AG04450 (cell line): Measurements from ENCODE around the gene ONECUT2. TPM values are rescaled to one million over a fixed set of nuclear protein-coding genes. Genes with fewer than 3 reads are reported as not detected.

ENCODE experiments used
- CTCF ChIA-PET: fragments of 300-600, 350-600 bp; formaldehyde crosslinking; extraction: SDS; loops from one replicate; lab custom pipeline; 2022; ENCODE audit warnings: antibody characterized with exemption, inconsistent platforms; lab: Charles Lee
- POLR2A ChIA-PET: fragments of 350-600 bp; formaldehyde crosslinking; extraction: SDS; loops from one replicate; lab custom pipeline; 2021; ENCODE audit warnings: antibody characterized with exemption, inconsistent platforms; lab: Yijun Ruan, JAX
- DNase-seq: peaks from one replicate; pipeline ENCODE4 v3.0.0-alpha.2; 2011; ENCODE audit warnings: low read depth, low spot score
- H3K27ac ChIP-seq: one replicate; pipeline ENCODE4 v1.5.1; 2012; ENCODE audit warnings: low read depth, low read length, control low read depth
- H3K27me3 ChIP-seq: one replicate; pipeline ENCODE4 v1.6.0; 2012; ENCODE audit warnings: low read length; ENCODE audit not compliant: control insufficient read depth, insufficient read depth
- H3K4me3 ChIP-seq: 2 replicates; pipeline ENCODE4 v1.5.1; 2011; ENCODE audit warnings: mild to moderate bottlenecking, low read depth, low read length, control low read depth
- H3K9me3 ChIP-seq: 2 replicates; pipeline ENCODE4 v1.5.1; 2012; ENCODE audit warnings: low read length; ENCODE audit not compliant: control insufficient read depth, insufficient read depth
- CTCF ChIP-seq: IDR thresholded peaks from 2 replicates; pipeline ENCODE4 v1.5.1; 2011; ENCODE audit warnings: low read depth, low read length, control low read depth, inconsistent platforms
- polyA plus RNA-seq: library from polyadenylated mRNA; depleted of rRNA; stranded (reverse); fragments of >200 nt; gene quantifications from 2 replicates; pipeline ENCODE4 v1.2.3, GENCODE V29; 2011

The ONECUT2 gene
- polyA plus RNA-seq, 1 experiment = 0.01 TPM

DNA sequence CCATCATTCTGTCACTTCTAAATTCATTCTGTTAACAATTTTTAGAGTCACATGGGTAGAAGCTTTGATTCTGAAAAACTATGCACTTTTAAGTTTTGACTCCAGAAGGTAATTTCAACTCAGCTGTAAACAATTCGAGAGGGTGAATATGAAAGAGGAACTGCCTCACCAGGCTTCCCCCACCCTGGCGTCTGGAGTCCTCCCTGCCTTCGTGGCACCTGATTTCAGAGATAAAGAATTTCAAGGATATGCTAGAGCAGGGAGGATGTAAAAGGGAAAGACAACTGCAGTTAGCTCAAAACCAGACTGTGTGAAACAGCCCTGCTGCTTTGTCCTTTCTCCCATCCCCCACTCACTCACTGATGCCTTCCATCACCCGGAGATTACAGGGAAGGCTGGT lies 40.7 kb downstream of the ONECUT2 start:
- peaks cover 2% of the 10 kb centered on the region for H3K27me3 ChIP-seq
- no peak for DNase-seq
- H3K4me3 ChIP-seq = no peak overlapping the region
- CTCF ChIA-PET = no interaction called here
- TF ChIP-seq CTCF = no peak
- H3K27ac ChIP-seq = no peak overlapping the region
- H3K9me3 ChIP-seq = no peaks in the 10 kb centered on the region
- POLR2A ChIA-PET = no interaction called here

DNA sequence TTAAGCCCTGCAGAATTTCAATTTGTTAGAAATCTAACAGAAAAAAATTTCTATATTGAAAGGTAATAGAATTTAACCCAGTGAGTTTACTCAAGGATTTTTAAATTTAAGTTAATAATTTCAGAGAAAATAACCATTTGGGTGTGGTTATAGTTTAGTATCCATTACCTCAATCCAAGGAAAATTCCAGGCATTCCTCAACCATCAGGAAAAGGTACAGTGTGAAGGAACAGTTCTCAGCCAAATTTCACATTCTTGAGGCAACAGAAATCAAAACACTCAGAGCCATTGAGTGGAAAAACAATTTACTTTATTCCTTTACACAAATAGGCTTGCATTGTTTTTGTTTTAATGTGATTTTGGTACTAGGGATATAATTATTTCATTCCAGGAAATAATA lies 45.6 kb downstream of the ONECUT2 start:
- no peaks in the 10 kb centered on the region for H3K9me3 ChIP-seq
- POLR2A ChIA-PET = no interaction called here
- CTCF ChIA-PET = interaction anchor here (1.5 kb wide), 1 partner anchor 81 kb away, joined by 3 read pairs; no protein-coding TSS in a partner anchor
- H3K27me3 ChIP-seq = peaks cover 5% of the 10 kb centered on the region
- no peak overlapping the region for H3K27ac ChIP-seq
- DNase-seq = no peak
- TF ChIP-seq CTCF = no peak
- H3K4me3 ChIP-seq = no peak overlapping the region

DNA sequence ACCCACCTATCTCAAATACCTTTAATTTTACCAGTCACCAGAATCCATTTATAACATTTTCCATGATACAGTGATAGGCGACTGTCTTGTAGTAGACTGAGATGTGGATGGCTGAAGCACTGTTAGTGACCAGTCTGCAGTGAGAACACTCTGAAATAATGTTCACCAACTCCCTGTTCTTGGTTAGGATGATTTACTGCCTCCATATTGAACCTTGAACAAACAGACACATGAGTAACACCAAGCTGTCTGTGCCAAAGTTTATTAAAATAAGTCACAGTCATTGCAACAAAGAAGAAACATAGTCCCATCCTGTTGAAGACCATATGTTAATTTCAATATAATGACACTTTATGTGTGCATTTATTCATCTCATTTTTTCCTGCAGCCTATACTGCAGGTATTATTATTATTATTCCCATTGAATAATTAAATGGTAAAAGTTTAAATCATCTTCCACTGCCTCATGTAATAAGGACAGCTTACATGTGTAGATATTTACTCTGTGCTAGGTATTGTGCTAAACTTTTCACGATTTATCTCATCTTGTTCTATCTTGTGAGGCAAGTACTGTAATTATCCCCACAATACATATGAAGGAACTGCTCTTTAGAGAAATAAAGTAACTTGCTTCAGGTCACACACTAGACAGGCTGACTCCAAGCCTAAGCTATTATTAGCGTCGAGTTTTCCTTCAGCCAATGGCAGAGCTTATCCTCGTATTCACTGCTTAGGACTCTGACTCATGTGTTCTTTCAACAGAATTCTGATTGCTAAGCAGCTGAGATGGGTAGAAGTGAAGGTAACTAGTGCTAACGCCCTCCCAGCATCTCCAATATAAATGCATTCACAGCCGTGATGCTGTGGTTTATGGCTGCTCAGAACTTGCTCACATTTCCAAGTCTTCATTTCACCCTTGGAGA lies 62.5 kb downstream of the ONECUT2 start:
- peaks cover 3% of the 10 kb centered on the region for H3K27me3 ChIP-seq
- no peaks in the 10 kb centered on the region for H3K9me3 ChIP-seq
- no peak for DNase-seq
- CTCF ChIA-PET = interaction anchor here (0.5 kb wide), 1 partner anchor 14 kb away, joined by 3 read pairs; no protein-coding TSS in a partner anchor
- no peak overlapping the region for H3K4me3 ChIP-seq
- POLR2A ChIA-PET = no interaction called here
- H3K27ac ChIP-seq = no peak overlapping the region
- TF ChIP-seq CTCF = no peak

DNA sequence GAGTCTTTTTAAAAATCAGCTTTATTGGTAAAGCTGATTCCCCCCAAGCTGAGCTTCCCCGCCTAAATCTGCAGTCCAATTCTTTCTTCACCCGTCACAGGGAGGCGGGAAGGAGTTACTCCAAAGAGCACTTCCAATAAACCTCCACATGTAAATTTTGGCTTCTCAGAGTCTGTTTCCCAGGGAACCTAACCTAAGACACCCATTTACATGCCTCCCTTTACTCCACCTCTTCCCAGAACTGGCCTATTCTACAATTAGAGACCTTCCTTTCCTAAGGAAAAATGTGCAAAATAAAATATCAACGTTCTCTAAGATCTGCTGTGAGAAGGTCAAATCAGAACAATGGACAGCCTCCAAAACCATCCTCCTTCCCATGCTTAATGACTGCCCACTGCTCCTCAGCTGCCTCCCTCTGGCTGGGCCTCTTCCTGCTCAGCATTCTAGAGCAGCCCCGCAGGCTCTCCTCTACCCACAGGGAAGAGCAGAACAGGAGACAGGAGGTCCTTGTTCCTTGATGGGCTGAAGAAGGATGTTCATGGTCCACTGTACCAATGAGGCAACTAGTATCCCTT lies 63.6 kb downstream of the ONECUT2 start:
- Histone ChIP-seq H3K9me3 (no peaks in the 10 kb centered on the region), H3K27ac (no peak overlapping the region), H3K27me3 (peaks cover 3% of the 10 kb centered on the region), H3K4me3 (no peak overlapping the region)
- ChIA-PET CTCF (no interaction called here), POLR2A (no interaction called here)
- DNase-seq = no peak
- no peak for TF ChIP-seq CTCF

DNA sequence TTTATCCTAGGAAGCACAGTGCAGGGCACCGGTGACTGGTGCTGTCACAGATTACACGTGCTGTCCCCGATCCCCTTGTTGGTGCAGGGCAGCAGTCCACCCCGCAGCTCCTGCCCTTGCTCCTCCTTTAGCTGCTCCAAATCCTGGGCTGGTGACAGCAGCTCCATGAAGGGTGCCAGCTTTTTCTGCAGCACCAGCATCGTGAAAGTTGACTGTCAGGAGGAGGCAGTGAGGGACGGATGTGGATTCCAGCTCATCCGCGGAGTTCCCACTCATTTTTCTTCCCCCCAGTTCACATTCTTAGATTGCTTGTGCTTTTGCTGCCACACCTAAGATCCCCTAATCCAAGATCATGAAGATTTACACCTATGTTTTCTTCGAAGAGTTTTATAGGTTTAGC lies 67.5 kb downstream of the ONECUT2 start:
- Histone ChIP-seq H3K4me3 (no peak overlapping the region), H3K27ac (no peak overlapping the region), H3K9me3 (no peaks in the 10 kb centered on the region), H3K27me3 (peaks cover 13% of the 10 kb centered on the region)
- TF ChIP-seq CTCF = no peak
- DNase-seq = no peak
- CTCF ChIA-PET = no interaction called here
- POLR2A ChIA-PET = no interaction called here
